Activated T-helper 2 cell treated with anti-CD3 and anti-CD28 coated beads, Interferon-gamma antibody, Interleukin-2, Interleukin-4, amounts not matched to agents 10 μg/mL and 5 μg/mL and 100 μg/mL, durations not matched to agents 14 hours and 24 hours and 36 hours (primary cell): ENCODE results near the gene DENND1B. TPM values are rescaled to one million over a fixed set of nuclear protein-coding genes. Genes with fewer than 3 reads are reported as not detected.

Experiments used
- DNase-seq: peaks from one replicate; pipeline ENCODE4 v3.0.0; 2021; ENCODE audit warnings: low spot score
- H3K27ac Mint-ChIP-seq: one replicate; pipeline ENCODE4 v1.8.0; 2021; ENCODE audit warnings: mixed read lengths
- H3K27me3 Mint-ChIP-seq: one replicate; pipeline ENCODE4 v1.8.0; 2021; ENCODE audit warnings: low read depth, mixed read lengths
- H3K36me3 Mint-ChIP-seq: one replicate; pipeline ENCODE4 v1.8.0; 2021; ENCODE audit warnings: low read depth, mixed read lengths
- H3K4me1 Mint-ChIP-seq: one replicate; pipeline ENCODE4 v1.8.0; 2021; ENCODE audit warnings: low read depth, mixed read lengths
- H3K4me3 Mint-ChIP-seq: one replicate; pipeline ENCODE4 v1.8.0; 2021; ENCODE audit warnings: low read depth, mild to moderate bottlenecking, moderate library complexity, mixed read lengths
- H3K9me3 Mint-ChIP-seq: one replicate; pipeline ENCODE4 v1.8.0; 2021; ENCODE audit warnings: mixed read lengths
- intact Hi-C: fragments of 100-400 bp; cut with micrococcal nuclease; formaldehyde crosslinking; loops from one replicate; pipeline ENCODE4 v1.15.1; 2023
- total RNA-seq: library from RNA; stranded (reverse); gene quantifications from 2 replicates; pipeline ENCODE4 v1.2.3, GENCODE V29; 2022

Gene DENND1B
- total RNA-seq, 1 donor from 2014 or later: 18.2 TPM

- Mint-ChIP-seq H3K9me3 (no peaks in the 10 kb centered on the region), H3K27me3 (peaks cover 16% of the 10 kb centered on the region), H3K36me3 (no peaks in the 10 kb centered on the region), H3K4me3 (no peak overlapping the region), H3K4me1 (peaks cover 1% of the 10 kb centered on the region), H3K27ac (no peak overlapping the region)
- no peak for DNase-seq
- intact Hi-C loops: no loop called here
Measured at GRCh38 chr1:197471248-197471985, 303.9 kb downstream of the DENND1B start.

GRCh38 chr1:197470330-197470729 is 304.9 kb downstream of the DENND1B start:
- Mint-ChIP-seq H3K4me3 (no peak overlapping the region), H3K4me1 (peaks cover 4% of the 10 kb centered on the region), H3K27ac (no peak overlapping the region), H3K36me3 (no peaks in the 10 kb centered on the region), H3K9me3 (no peaks in the 10 kb centered on the region), H3K27me3 (peaks cover 15% of the 10 kb centered on the region)
- DNase-seq: no peak
- intact Hi-C loops: no loop called here

- Mint-ChIP-seq H3K36me3 (no peaks in the 10 kb centered on the region), H3K27ac (no peak overlapping the region), H3K4me1 (peaks cover 4% of the 10 kb centered on the region), H3K27me3 (peaks cover 13% of the 10 kb centered on the region), H3K9me3 (no peaks in the 10 kb centered on the region), H3K4me3 (no peak overlapping the region)
- DNase-seq: no peak
- intact Hi-C loops: no loop called here
Measured at GRCh38 chr1:197469620-197470210, 305.6 kb downstream of the DENND1B start.

- H3K4me1 Mint-ChIP-seq: peaks cover 4% of the 10 kb centered on the region
- H3K36me3 Mint-ChIP-seq: no peaks in the 10 kb centered on the region
- peaks cover 16% of the 10 kb centered on the region for H3K27me3 Mint-ChIP-seq
- no peaks in the 10 kb centered on the region for H3K9me3 Mint-ChIP-seq
- H3K27ac Mint-ChIP-seq: no peak overlapping the region
- intact Hi-C loops: no loop called here
- H3K4me3 Mint-ChIP-seq: no peak overlapping the region
- no peak for DNase-seq
Measured at GRCh38 chr1:197468543-197469175, 306.6 kb downstream of the DENND1B start.

GRCh38 chr1:197467881-197468280 is 307.4 kb downstream of the DENND1B start:
- intact Hi-C loops: no loop called here
- Mint-ChIP-seq H3K9me3 (no peaks in the 10 kb centered on the region), H3K4me3 (no peak overlapping the region), H3K27ac (no peak overlapping the region), H3K36me3 (no peaks in the 10 kb centered on the region), H3K27me3 (peaks cover 16% of the 10 kb centered on the region), H3K4me1 (peaks cover 4% of the 10 kb centered on the region)
- no peak for DNase-seq

GRCh38 chr1:197466813-197467212 is 308.5 kb downstream of the DENND1B start:
- no peak overlapping the region for H3K27ac Mint-ChIP-seq
- H3K27me3 Mint-ChIP-seq: peaks cover 16% of the 10 kb centered on the region
- no peaks in the 10 kb centered on the region for H3K9me3 Mint-ChIP-seq
- intact Hi-C loops: no loop called here
- peaks cover 4% of the 10 kb centered on the region for H3K4me1 Mint-ChIP-seq
- DNase-seq: no peak
- no peaks in the 10 kb centered on the region for H3K36me3 Mint-ChIP-seq
- H3K4me3 Mint-ChIP-seq: no peak overlapping the region

- Mint-ChIP-seq H3K27me3 (peaks cover 16% of the 10 kb centered on the region), H3K27ac (no peak overlapping the region), H3K9me3 (no peaks in the 10 kb centered on the region), H3K4me1 (peaks cover 4% of the 10 kb centered on the region), H3K4me3 (no peak overlapping the region), H3K36me3 (no peaks in the 10 kb centered on the region)
- no peak for DNase-seq
- intact Hi-C loops: no loop called here
Measured at GRCh38 chr1:197465528-197466327, 309.6 kb downstream of the DENND1B start.

- Mint-ChIP-seq H3K27me3 (peaks cover 9% of the 10 kb centered on the region), H3K4me1 (peaks cover 3% of the 10 kb centered on the region), H3K27ac (no peak overlapping the region), H3K9me3 (no peaks in the 10 kb centered on the region), H3K36me3 (no peaks in the 10 kb centered on the region), H3K4me3 (no peak overlapping the region)
- intact Hi-C loops: no loop called here
- no peak for DNase-seq
Measured at GRCh38 chr1:197464044-197464443, 311.2 kb downstream of the DENND1B start.

- H3K36me3 Mint-ChIP-seq: no peaks in the 10 kb centered on the region
- H3K9me3 Mint-ChIP-seq: no peaks in the 10 kb centered on the region
- peaks cover 9% of the 10 kb centered on the region for H3K27me3 Mint-ChIP-seq
- no peak overlapping the region for H3K4me3 Mint-ChIP-seq
- H3K27ac Mint-ChIP-seq: no peak overlapping the region
- intact Hi-C loops: no loop called here
- no peak for DNase-seq
- peaks cover 3% of the 10 kb centered on the region for H3K4me1 Mint-ChIP-seq
Measured at GRCh38 chr1:197463142-197463541, 312.1 kb downstream of the DENND1B start.

GRCh38 chr1:197462539-197462938 is 312.7 kb downstream of the DENND1B start:
- no peak overlapping the region for H3K4me3 Mint-ChIP-seq
- peaks cover 3% of the 10 kb centered on the region for H3K4me1 Mint-ChIP-seq
- intact Hi-C loops: no loop called here
- H3K27ac Mint-ChIP-seq: no peak overlapping the region
- DNase-seq: no peak
- H3K9me3 Mint-ChIP-seq: no peaks in the 10 kb centered on the region
- peaks cover 9% of the 10 kb centered on the region for H3K27me3 Mint-ChIP-seq
- H3K36me3 Mint-ChIP-seq: no peaks in the 10 kb centered on the region
